Measurements from ENCODE around the gene ZFP36L2. TPM values are rescaled to one million over a fixed set of nuclear protein-coding genes. Genes with fewer than 3 reads are reported as not detected.

The ZFP36L2 gene
- total and polyA plus RNA-seq, 9 of the 15 experiments (the other 6 are each of a cell fraction or from before 2014, with no cell fraction given) = 4.1 to 60.6 (median 20.3) TPM

DNA sequence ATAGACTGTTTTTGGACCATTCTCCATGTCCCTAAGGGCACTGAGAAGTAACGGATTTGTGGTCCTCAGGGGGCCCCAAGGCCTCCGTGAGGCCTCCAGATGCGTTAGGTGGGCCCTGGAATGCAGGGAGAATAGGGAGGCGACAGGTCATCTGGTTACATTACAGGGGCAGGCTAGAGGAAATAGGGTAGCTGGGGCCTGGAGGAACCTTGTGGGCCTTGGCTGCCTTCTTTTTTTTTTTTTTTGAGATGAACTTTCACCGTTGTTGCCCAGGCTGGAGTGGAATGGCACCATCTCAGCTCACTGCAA, 28.9 kb downstream of the ZFP36L2 start:
- no peak for TF ChIP-seq TAL1 (IDR thresholded peaks at IDR 0.05)
- TF ChIP-seq ESRRA (IDR thresholded peaks at IDR 0.05; ENCODE audit: borderline replicate concordance, low read depth) = no peak
- 0 out of 2 replicates have a peak, but pooled peaks have one; percentile 0 for TF ChIP-seq SMARCA4 (IDR thresholded peaks at IDR 0.05)
- ATAC-seq = no peak
- no peaks in the 10 kb centered on the region for H3K9me1 ChIP-seq (ENCODE audit: control insufficient read depth, insufficient read depth, low read length)
- H2AFZ ChIP-seq (ENCODE audit: low read depth, low read length) = peak overlapping the region; percentile 67; the same call in 1 of the 2 replicates
- H3K27ac ChIP-seq (ENCODE audit: extremely low read depth, low read depth, low read length) = no peak overlapping the region
- intact Hi-C loops (cut with micrococcal nuclease) (no loop called here), in situ Hi-C loops (cut with MboI) (no loop called here)
- peaks cover 38 to 55% of the 10 kb centered on the region in 2 experiments for H3K4me1 ChIP-seq (replicated peaks in 1 of 2; ENCODE audit: control insufficient read depth in 2 of 2, insufficient read depth in 2 of 2, low read length in 2 of 2)
- H3K79me2 ChIP-seq (ENCODE audit: control insufficient read depth, insufficient read depth, low read length) = no peaks in the 10 kb centered on the region
- no peak for DNase-seq (ENCODE audit: extremely low read depth in 1 of 4, low spot score in 3 of 4)
- no peaks in the 10 kb centered on the region for H3K9me3 ChIP-seq (replicated peaks; ENCODE audit: control insufficient read depth, insufficient read depth, low read depth, low read length)
- no TSS peak for BruUV-seq (replicated peaks)
- no peak overlapping the region for H3K4me3 ChIP-seq
- 87% methylated on average over 4 of the region's 5 CpGs for WGBS (ENCODE audit: insufficient coverage, low coverage, missing lambda C conversion rate)
- FAIRE-seq = no peak
- ChIA-PET CTCF (ENCODE audit: low intra/inter-chr PET ratio) (no interaction called here), POLR2A (interaction anchor here (1.6 kb wide), 1 partner anchor 26 kb away, joined by 4 read pairs; no protein-coding TSS in a partner anchor)
- no peak overlapping the region for H3K4me2 ChIP-seq (ENCODE audit: insufficient read depth, low read length)
- no peaks in the 10 kb centered on the region for H4K20me1 ChIP-seq (replicated peaks; ENCODE audit: control insufficient read depth, insufficient read depth, low read length)
- H3K36me3 ChIP-seq (ENCODE audit: control insufficient read depth, insufficient read depth, low read length) = no peaks in the 10 kb centered on the region
- H3K27me3 ChIP-seq (ENCODE audit: control insufficient read depth in 2 of 2, insufficient read depth in 2 of 2, low read length in 2 of 2) = no peaks in the 10 kb centered on the region
- no peak overlapping the region for H3K9ac ChIP-seq (ENCODE audit: insufficient read depth in 1 of 2, low read depth in 2 of 2, low read length in 2 of 2)

DNA sequence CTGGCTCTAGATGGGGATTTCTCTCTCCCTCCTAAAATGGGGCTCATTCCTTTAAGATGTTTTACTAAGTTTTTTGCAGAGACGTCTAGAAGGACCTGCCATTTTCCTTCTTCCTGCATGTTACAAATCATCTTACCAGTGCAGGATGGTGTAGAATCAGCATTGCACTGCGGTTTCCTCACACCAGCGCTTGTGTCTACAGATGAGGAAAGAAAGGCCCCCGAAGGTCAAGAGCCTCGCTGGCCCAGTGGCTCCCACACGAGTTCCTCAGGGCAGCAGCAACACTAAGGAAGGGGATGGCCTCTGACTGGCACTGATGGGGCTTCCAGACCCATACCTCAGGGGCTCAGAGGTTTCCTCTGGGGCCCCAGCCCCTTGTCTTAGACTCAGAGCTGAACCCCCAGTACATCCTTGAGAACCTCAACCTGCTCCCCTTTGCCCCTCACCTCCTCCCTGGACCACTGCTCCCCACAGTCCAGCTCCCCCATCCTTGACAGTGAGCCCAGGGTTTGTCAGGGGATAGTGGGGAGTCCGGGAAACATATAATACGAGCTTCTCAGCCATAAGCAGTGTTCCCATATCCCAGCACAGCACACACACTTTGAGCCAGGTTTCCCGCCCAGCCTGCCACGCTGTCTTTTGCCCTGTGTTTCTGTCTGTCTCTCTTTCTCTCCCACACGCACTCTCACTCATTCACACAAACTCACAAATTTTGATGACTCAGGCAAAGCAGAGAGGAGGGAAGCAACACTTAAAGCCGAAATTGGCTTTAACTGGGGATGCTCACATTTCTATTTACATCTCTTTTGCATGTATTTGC, 29.4 kb downstream of the ZFP36L2 start:
- Histone ChIP-seq H3K9ac (ENCODE audit: insufficient read depth in 1 of 2, low read depth in 2 of 2, low read length in 2 of 2) (peak overlapping the region in 1 of 2 experiments; percentile 75; a peak in 2 of 4 replicates), H3K9me1 (ENCODE audit: control insufficient read depth, insufficient read depth, low read length) (no peaks in the 10 kb centered on the region), H3K36me3 (ENCODE audit: control insufficient read depth, insufficient read depth, low read length) (no peaks in the 10 kb centered on the region), H3K27ac (ENCODE audit: extremely low read depth, low read depth, low read length) (peak overlapping the region; percentile 10; the same call in 1 of the 3 replicates), H3K9me3 (replicated peaks; ENCODE audit: control insufficient read depth, insufficient read depth, low read depth, low read length) (no peaks in the 10 kb centered on the region), H3K79me2 (ENCODE audit: control insufficient read depth, insufficient read depth, low read length) (no peaks in the 10 kb centered on the region), H3K4me3 (no peak overlapping the region), H3K4me2 (ENCODE audit: insufficient read depth, low read length) (no peak overlapping the region), H2AFZ (ENCODE audit: low read depth, low read length) (peak overlapping the region; percentile 67), H4K20me1 (replicated peaks; ENCODE audit: control insufficient read depth, insufficient read depth, low read length) (no peaks in the 10 kb centered on the region), H3K27me3 (ENCODE audit: control insufficient read depth in 2 of 2, insufficient read depth in 2 of 2, low read length in 2 of 2) (no peaks in the 10 kb centered on the region), H3K4me1 (replicated peaks in 1 of 2; ENCODE audit: control insufficient read depth in 2 of 2, insufficient read depth in 2 of 2, low read length in 2 of 2) (peaks cover 42 to 58% of the 10 kb centered on the region in 2 experiments)
- 56% methylated on average over 12 of the region's 12 CpGs for WGBS (ENCODE audit: insufficient coverage, low coverage, missing lambda C conversion rate)
- ChIA-PET POLR2A (interaction anchor here (1.6 kb wide), 1 partner anchor 27 kb away, joined by 4 read pairs; no protein-coding TSS in a partner anchor), CTCF (ENCODE audit: low intra/inter-chr PET ratio) (no interaction called here)
- DNase-seq (ENCODE audit: extremely low read depth in 1 of 4, low spot score in 3 of 4) (no peak), ATAC-seq (no peak), FAIRE-seq (peak; percentile 60)
- intact Hi-C loops (cut with micrococcal nuclease) = no loop called here
- in situ Hi-C loops (cut with MboI) = no loop called here
- BruUV-seq (replicated peaks) = no TSS peak
- no peak for TF ChIP-seq TAF1 (IDR thresholded peaks at IDR 0.05; ENCODE audit: control insufficient read depth, extremely low read depth, insufficient read depth, low read length, severe bottlenecking)
- peak; percentile 88 for TF ChIP-seq MAFF (IDR thresholded peaks at IDR 0.05; ENCODE audit: low read length)
- peak; percentile 99 for TF ChIP-seq ZNF316 (IDR thresholded peaks at IDR 0.05)
- TF ChIP-seq EHMT2 (IDR thresholded peaks at IDR 0.05) = no peak
- TF ChIP-seq IRF2 (CRISPR knock-in tag; IDR thresholded peaks at IDR 0.05) = no peak
- TF ChIP-seq, protein P1, sequence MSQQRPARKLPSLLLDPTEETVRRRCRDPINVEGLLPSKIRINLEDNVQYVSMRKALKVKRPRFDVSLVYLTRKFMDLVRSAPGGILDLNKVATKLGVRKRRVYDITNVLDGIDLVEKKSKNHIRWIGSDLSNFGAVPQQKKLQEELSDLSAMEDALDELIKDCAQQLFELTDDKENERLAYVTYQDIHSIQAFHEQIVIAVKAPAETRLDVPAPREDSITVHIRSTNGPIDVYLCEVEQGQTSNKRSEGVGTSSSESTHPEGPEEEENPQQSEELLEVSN (IDR thresholded peaks at IDR 0.05; ENCODE audit: borderline replicate concordance in 1 of 2, extremely low read depth in 1 of 2, insufficient read depth in 1 of 2, insufficient read length in 1 of 2, low read depth in 1 of 2, low read length in 1 of 2, poor library complexity in 1 of 2, severe bottlenecking in 1 of 2) = peak in 1 of 2 experiments; percentile 73
- TF ChIP-seq RBBP5 (IDR thresholded peaks at IDR 0.05; ENCODE audit: borderline replicate concordance, insufficient read depth, low read length, poor library complexity, severe bottlenecking) = no peak
- peak; percentile 92 for TF ChIP-seq MAFK (IDR thresholded peaks at IDR 0.05; ENCODE audit: low read length)
- TF ChIP-seq ZNF253 (CRISPR knock-in tag; conservative IDR thresholded peaks at IDR 0.05) = no peak
- TF ChIP-seq PML (IDR thresholded peaks at IDR 0.05; ENCODE audit: low read length) = no peak
- TF ChIP-seq ZFX (CRISPR knock-in tag; IDR thresholded peaks at IDR 0.05) = no peak
- 0 out of 4 replicates have a peak, but pooled peaks of 1 of the 2 experiments have one; percentile 14 for TF ChIP-seq HDAC1 (IDR thresholded peaks at IDR 0.05)
- 0 out of 2 replicates have a peak, but pooled peaks have one; percentile 23 for TF ChIP-seq ZNF143 (CRISPR knock-in tag; IDR thresholded peaks at IDR 0.05)

Data from K562 (cell line).